DND-41 (cell line): ENCODE data around the gene ZIC2.
"Not testable (repeated sequence)": the region's sequence is repeated elsewhere in the genome, so short reads cannot be mapped to it uniquely, and the experiment has no call there.

Experiments
- ATAC-seq: fragments of 200-7000 bp; cut with Tn5 transposase; 3 replicates; pipeline ENCODE4 v1.9.1; 2021; ENCODE audit warnings: low read depth; ENCODE audit not compliant: insufficient read depth
- DNase-seq: peaks from one replicate; pipeline ENCODE4 v3.0.0-alpha.2; 2020
- H2AFZ ChIP-seq: 2 replicates; pipeline ENCODE4 v1.6.0; 2012; ENCODE audit warnings: low read depth, low read length
- H3K27ac ChIP-seq: 2 replicates; pipeline ENCODE4 v1.5.1; 2012; ENCODE audit warnings: low read length, inconsistent platforms
- H3K27me3 ChIP-seq: fragments of 200-600 bp; sonication (generic); 2 replicates; pipeline ENCODE4 v1.6.0; 2012; ENCODE audit warnings: low read length, mild to moderate bottlenecking, inconsistent platforms; ENCODE audit not compliant: insufficient read depth, poor library complexity
- H3K36me3 ChIP-seq: 2 replicates; pipeline ENCODE4 v1.5.1; 2012; ENCODE audit warnings: low read length, inconsistent platforms; ENCODE audit not compliant: insufficient read depth
- H3K4me1 ChIP-seq: 2 replicates; pipeline ENCODE4 v1.5.1; 2012; ENCODE audit warnings: mild to moderate bottlenecking, low read length; ENCODE audit not compliant: insufficient read depth
- H3K4me2 ChIP-seq: 2 replicates; pipeline ENCODE4 v1.6.0; 2012; ENCODE audit warnings: mild to moderate bottlenecking, moderate library complexity, low read length, inconsistent platforms; ENCODE audit not compliant: insufficient read depth
- H3K4me3 ChIP-seq, 2 experiments: fragments of 200-600 bp in 1 of 2; shearing (Covaris generic) in 1 of 2; 2 replicates each; pipeline ENCODE4 v1.5.1; 2012 to 2016; ENCODE audit warnings: inconsistent platforms in 2 of 2, low read length in 2 of 2, mild to moderate bottlenecking in 2 of 2, low read depth in 1 of 2, moderate library complexity in 1 of 2
- H3K79me2 ChIP-seq: 2 replicates; pipeline ENCODE4 v1.6.0; 2012; ENCODE audit warnings: low read length, inconsistent platforms; ENCODE audit not compliant: insufficient read depth
- H3K9ac ChIP-seq: 2 replicates; pipeline ENCODE4 v1.6.0; 2012; ENCODE audit warnings: low read depth, mild to moderate bottlenecking, inconsistent platforms, low read length, moderate library complexity
- H3K9me3 ChIP-seq: 2 replicates; pipeline ENCODE4 v1.5.1; 2012; ENCODE audit warnings: low read length, moderate library complexity, mild to moderate bottlenecking, inconsistent platforms; ENCODE audit not compliant: insufficient read depth, severe bottlenecking
- H4K20me1 ChIP-seq: 2 replicates; pipeline ENCODE4 v1.6.0; 2012; ENCODE audit warnings: low read length; ENCODE audit not compliant: insufficient read depth
- CTCF ChIP-seq: IDR thresholded peaks from 2 replicates; pipeline ENCODE4 v1.5.1; 2012; ENCODE audit warnings: borderline replicate concordance, low read length, moderate library complexity, mild to moderate bottlenecking; ENCODE audit not compliant: poor library complexity, severe bottlenecking; ENCODE audit errors: extremely low read depth
- EZH2 ChIP-seq: IDR thresholded peaks from 3 replicates; pipeline ENCODE4 v1.6.1; 2012; ENCODE audit warnings: borderline replicate concordance, low read depth, mild to moderate bottlenecking, moderate library complexity, low read length, inconsistent platforms; ENCODE audit not compliant: severe bottlenecking

The ZIC2 gene

GRCh38 chr13:99941086-99941485, 40.5 kb upstream of the ZIC2 start:
- Histone ChIP-seq H3K79me2 (no peaks in the 10 kb centered on the region), H3K4me1 (no peaks in the 10 kb centered on the region), H3K9ac (no peak overlapping the region), H4K20me1 (no peaks in the 10 kb centered on the region), H3K4me3 (no peak overlapping the region), H2AFZ (no peak overlapping the region), H3K27ac (no peak overlapping the region), H3K9me3 (no peaks in the 10 kb centered on the region), H3K36me3 (no peaks in the 10 kb centered on the region), H3K27me3 (no peaks in the 10 kb centered on the region), H3K4me2 (no peak overlapping the region)
- ATAC-seq = no peak
- TF ChIP-seq EZH2 (no peak), CTCF (no peak)
- no peak for DNase-seq

GRCh38 chr13:99941911-99942310, 39.7 kb upstream of the ZIC2 start:
- H3K4me1 ChIP-seq = no peaks in the 10 kb centered on the region
- H3K9me3 ChIP-seq = no peaks in the 10 kb centered on the region
- no peak overlapping the region for H2AFZ ChIP-seq
- no peak for ATAC-seq
- H3K4me2 ChIP-seq = no peak overlapping the region
- no peaks in the 10 kb centered on the region for H3K27me3 ChIP-seq
- no peaks in the 10 kb centered on the region for H3K79me2 ChIP-seq
- DNase-seq = no peak
- H3K27ac ChIP-seq = no peak overlapping the region
- no peaks in the 10 kb centered on the region for H4K20me1 ChIP-seq
- no peaks in the 10 kb centered on the region for H3K36me3 ChIP-seq
- H3K4me3 ChIP-seq = no peak overlapping the region
- no peak for TF ChIP-seq EZH2
- TF ChIP-seq CTCF = no peak
- no peak overlapping the region for H3K9ac ChIP-seq

- no peak for TF ChIP-seq CTCF
- TF ChIP-seq EZH2 = no peak
- ATAC-seq (no peak), DNase-seq (no peak)
- Histone ChIP-seq H3K4me2 (no peak overlapping the region), H3K9me3 (no peaks in the 10 kb centered on the region), H3K79me2 (no peaks in the 10 kb centered on the region), H3K27me3 (peaks cover 7% of the 10 kb centered on the region), H3K27ac (no peak overlapping the region), H3K36me3 (no peaks in the 10 kb centered on the region), H3K9ac (no peak overlapping the region), H2AFZ (no peak overlapping the region), H3K4me3 (no peak overlapping the region), H3K4me1 (no peaks in the 10 kb centered on the region), H4K20me1 (no peaks in the 10 kb centered on the region)
These were observed 37.5 kb upstream of the ZIC2 start for GRCh38 chr13:99944102-99944501.

GRCh38 chr13:99944606-99945005, 37.0 kb upstream of the ZIC2 start:
- no peak overlapping the region for H3K27ac ChIP-seq
- no peaks in the 10 kb centered on the region for H3K4me1 ChIP-seq
- no peak for ATAC-seq
- H3K27me3 ChIP-seq = peaks cover 10% of the 10 kb centered on the region
- H3K9ac ChIP-seq = no peak overlapping the region
- TF ChIP-seq EZH2 (no peak), CTCF (no peak)
- H2AFZ ChIP-seq = no peak overlapping the region
- no peaks in the 10 kb centered on the region for H3K9me3 ChIP-seq
- H3K36me3 ChIP-seq = no peaks in the 10 kb centered on the region
- H3K4me3 ChIP-seq = no peak overlapping the region
- H3K79me2 ChIP-seq = no peaks in the 10 kb centered on the region
- no peaks in the 10 kb centered on the region for H4K20me1 ChIP-seq
- no peak for DNase-seq
- H3K4me2 ChIP-seq = no peak overlapping the region

- H3K9me3 ChIP-seq, ATAC-seq: not testable (repeated sequence)
These were observed 36.1 kb upstream of the ZIC2 start for GRCh38 chr13:99945515-99945914.

More at GRCh38 chr13:99945515-99945914, 36.1 kb upstream of the ZIC2 start:
- H3K4me1 ChIP-seq, H3K36me3 ChIP-seq, H4K20me1 ChIP-seq, DNase-seq, H3K4me3 ChIP-seq, H3K4me2 ChIP-seq, H3K27ac ChIP-seq, H3K9ac ChIP-seq, H2AFZ ChIP-seq, H3K79me2 ChIP-seq: not testable (repeated sequence)
- H3K27me3 ChIP-seq = peaks cover 10% of the 10 kb centered on the region
